GM18526 (cell line): ENCODE measurements around the gene XRN1.

Experiments used
- POLR2A ChIP-seq: IDR thresholded peaks from 3 replicates; pipeline ENCODE4 v1.6.1; 2011; ENCODE audit not compliant: insufficient read length; ENCODE audit errors: extremely low read depth

Gene XRN1

GRCh38 chr3:142450189-142450588, 2.4 kb upstream of the XRN1 start:
- no peak for TF ChIP-seq POLR2A

- TF ChIP-seq POLR2A = no peak
Observed at GRCh38 chr3:142447301-142447851, 461 bp downstream of the XRN1 start.

- TF ChIP-seq POLR2A = no peak
Observed at GRCh38 chr3:142445816-142446254, 2.0 kb downstream of the XRN1 start.

- no peak for TF ChIP-seq POLR2A
Observed at GRCh38 chr3:142444343-142444742, 3.5 kb downstream of the XRN1 start.

GRCh38 chr3:142436951-142437585, 10.8 kb downstream of the XRN1 start:
- TF ChIP-seq POLR2A = no peak

- no peak for TF ChIP-seq POLR2A
Observed at GRCh38 chr3:142434503-142434902, 13.3 kb downstream of the XRN1 start.

GRCh38 chr3:142433110-142433509, 14.7 kb downstream of the XRN1 start:
- TF ChIP-seq POLR2A = no peak

- no peak for TF ChIP-seq POLR2A
Observed at GRCh38 chr3:142429582-142429981, 18.3 kb downstream of the XRN1 start.

GRCh38 chr3:142424754-142425153, 23.1 kb downstream of the XRN1 start:
- no peak for TF ChIP-seq POLR2A

GRCh38 chr3:142418926-142419592, 28.8 kb downstream of the XRN1 start:
- no peak for TF ChIP-seq POLR2A

- TF ChIP-seq POLR2A = no peak
Observed at GRCh38 chr3:142417302-142417701, 30.5 kb downstream of the XRN1 start.

GRCh38 chr3:142394921-142395622, 52.8 kb downstream of the XRN1 start:
- no peak for TF ChIP-seq POLR2A

GRCh38 chr3:142385078-142385477, 62.8 kb downstream of the XRN1 start:
- TF ChIP-seq POLR2A = no peak

- no peak for TF ChIP-seq POLR2A
Observed at GRCh38 chr3:142374687-142375086, 73.2 kb downstream of the XRN1 start.

- TF ChIP-seq POLR2A = no peak
Observed at GRCh38 chr3:142366434-142366833, 81.4 kb downstream of the XRN1 start.

- TF ChIP-seq POLR2A = no peak
Observed at GRCh38 chr3:142363936-142364467, 83.8 kb downstream of the XRN1 start.

- no peak for TF ChIP-seq POLR2A
Observed at GRCh38 chr3:142359367-142359766, 88.5 kb downstream of the XRN1 start.
